KMS-11 (cell line): ENCODE data around the gene KCNQ1OT1.

Experiments
- H2AFZ ChIP-seq: fragments of 200-600 bp; sonication (generic); 2 replicates; pipeline ENCODE4 v1.6.1; 2016; ENCODE audit warnings: antibody characterized with exemption, mixed run types, low read depth
- H3K27ac ChIP-seq: fragments of 200-600 bp; sonication (generic); 2 replicates; pipeline ENCODE4 v1.6.1; 2016; ENCODE audit warnings: mild to moderate bottlenecking, mixed run types
- H3K27me3 ChIP-seq: fragments of 200-600 bp; sonication (generic); 2 replicates; pipeline ENCODE4 v1.6.1; 2017; ENCODE audit warnings: mild to moderate bottlenecking, low read depth, mixed run types, moderate library complexity; ENCODE audit not compliant: insufficient read depth
- H3K36me3 ChIP-seq: fragments of 200-600 bp; sonication (generic); 2 replicates; pipeline ENCODE4 v1.6.1; 2017; ENCODE audit warnings: mild to moderate bottlenecking, mixed run types; ENCODE audit not compliant: insufficient read depth
- H3K4me1 ChIP-seq: fragments of 200-600 bp; sonication (generic); 2 replicates; pipeline ENCODE4 v1.6.1; 2016; ENCODE audit warnings: mild to moderate bottlenecking, low read depth, mixed run types; ENCODE audit not compliant: poor library complexity, severe bottlenecking
- H3K4me2 ChIP-seq: fragments of 200-600 bp; sonication (generic); 2 replicates; pipeline ENCODE4 v1.7.0; 2016; ENCODE audit warnings: mild to moderate bottlenecking, mixed run types
- H3K4me3 ChIP-seq: fragments of 200-600 bp; sonication (generic); IDR thresholded peaks from 2 replicates; pipeline ENCODE4 v1.6.1; 2017; ENCODE audit warnings: low read depth, low read length, mixed read lengths; ENCODE audit not compliant: insufficient read depth
- H3K79me2 ChIP-seq: fragments of 200-600 bp; sonication (generic); 2 replicates; pipeline ENCODE4 v1.6.1; 2016; ENCODE audit warnings: low read depth, mixed run types; ENCODE audit not compliant: insufficient read depth
- H3K9ac ChIP-seq: fragments of 200-600 bp; sonication (generic); 2 replicates; pipeline ENCODE4 v1.6.1; 2016; ENCODE audit warnings: mild to moderate bottlenecking, mixed run types
- H4K20me1 ChIP-seq: fragments of 200-600 bp; sonication (generic); 2 replicates; pipeline ENCODE4 v1.6.1; 2016; ENCODE audit warnings: mild to moderate bottlenecking, mixed run types; ENCODE audit not compliant: insufficient read depth
- CTCF ChIP-seq: fragments of 200-600 bp; sonication (generic); conservative IDR thresholded peaks from 2 replicates; pipeline ENCODE4 v1.6.1; 2017; ENCODE audit warnings: low read depth, mild to moderate bottlenecking, antibody characterized with exemption, low read length, moderate library complexity, mixed read lengths

The KCNQ1OT1 gene

DNA sequence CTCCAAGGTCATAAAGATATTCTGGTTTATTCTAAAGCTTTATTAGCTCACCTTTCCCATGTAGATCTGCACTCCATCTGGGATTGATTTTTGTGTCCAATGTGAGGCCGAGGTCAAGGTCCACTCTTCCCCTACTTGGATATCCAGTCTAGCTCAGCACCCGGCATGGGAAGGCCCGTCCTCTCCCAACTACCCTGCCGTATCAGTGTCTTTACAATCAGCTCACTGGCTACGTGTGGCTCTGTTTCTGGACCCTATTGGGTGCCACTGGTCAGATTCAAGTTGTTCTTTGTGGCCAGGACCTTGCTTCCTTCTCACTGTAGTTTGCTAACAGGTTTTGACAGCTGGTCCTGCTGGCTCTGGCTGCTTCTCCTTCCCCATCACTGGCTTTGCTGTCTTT lies 30.9 kb downstream of the KCNQ1OT1 start:
- Histone ChIP-seq H4K20me1 (no peaks in the 10 kb centered on the region), H3K36me3 (no peaks in the 10 kb centered on the region)

GRCh38 chr11:2667940-2668339 lies 31.9 kb downstream of the KCNQ1OT1 start:
- Histone ChIP-seq H4K20me1 (no peaks in the 10 kb centered on the region), H3K9ac (no peak overlapping the region), H3K27ac (no peak overlapping the region), H3K27me3 (no peaks in the 10 kb centered on the region), H2AFZ (no peak overlapping the region), H3K4me1 (no peaks in the 10 kb centered on the region), H3K36me3 (no peaks in the 10 kb centered on the region), H3K4me2 (no peak overlapping the region), H3K79me2 (peaks cover 12% of the 10 kb centered on the region; the same call in 1 of the 2 replicates), H3K4me3 (no peak overlapping the region)
- TF ChIP-seq CTCF: no peak

More for the DNA sequence above, 30.9 kb downstream of the KCNQ1OT1 start:
- H3K27ac ChIP-seq: no peak overlapping the region
- H3K4me3 ChIP-seq: no peak overlapping the region
- H3K9ac ChIP-seq: no peak overlapping the region
- H3K4me2 ChIP-seq: no peak overlapping the region
- no peak for TF ChIP-seq CTCF
- no peaks in the 10 kb centered on the region for H3K27me3 ChIP-seq
- H3K79me2 ChIP-seq: peaks cover 12% of the 10 kb centered on the region; the same call in 1 of the 2 replicates
- no peaks in the 10 kb centered on the region for H3K4me1 ChIP-seq
- no peak overlapping the region for H2AFZ ChIP-seq

DNA sequence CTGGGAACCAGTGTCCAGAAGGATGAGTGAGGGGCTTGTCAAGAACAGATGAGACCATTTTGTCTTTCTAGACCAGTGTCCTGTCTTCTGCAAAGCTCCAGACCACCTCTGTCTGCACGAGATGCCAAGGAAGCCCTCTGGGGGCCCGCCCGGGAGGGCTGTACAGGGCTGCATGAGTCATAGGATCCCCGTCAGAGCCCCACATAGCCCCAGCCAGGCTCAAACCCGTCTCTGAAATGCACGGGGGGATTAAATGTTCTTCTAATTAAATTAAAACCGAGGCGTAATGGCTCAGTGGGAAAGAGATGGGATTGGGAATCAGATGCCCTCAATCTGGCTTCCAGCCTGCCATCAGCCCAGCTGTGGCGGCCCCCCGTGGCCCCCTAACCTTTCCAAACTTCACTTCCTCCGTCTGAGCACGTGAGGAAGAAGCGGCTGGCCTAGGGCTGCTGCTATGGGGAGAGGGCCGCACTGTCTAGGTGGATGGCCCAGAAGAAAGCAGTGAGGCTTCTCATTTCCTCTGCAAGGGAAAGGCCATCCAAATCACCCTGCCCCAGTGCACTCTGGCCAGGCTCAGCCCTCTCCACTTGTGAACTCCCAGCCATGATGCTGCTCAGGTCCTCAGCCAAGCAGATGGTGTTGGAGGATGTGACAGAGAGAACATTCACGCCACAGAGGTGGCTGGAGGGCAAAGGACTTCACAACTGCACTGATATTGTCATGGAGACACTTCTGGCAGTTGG lies 32.8 kb downstream of the KCNQ1OT1 start:
- no peak overlapping the region for H3K4me2 ChIP-seq
- no peak overlapping the region for H2AFZ ChIP-seq
- no peaks in the 10 kb centered on the region for H3K27me3 ChIP-seq
- H3K9ac ChIP-seq: no peak overlapping the region
- no peak overlapping the region for H3K27ac ChIP-seq
- no peaks in the 10 kb centered on the region for H3K4me1 ChIP-seq
- TF ChIP-seq CTCF: no peak
- peaks cover 4% of the 10 kb centered on the region; the same call in 1 of the 2 replicates for H3K79me2 ChIP-seq
- H3K36me3 ChIP-seq: no peaks in the 10 kb centered on the region
- no peaks in the 10 kb centered on the region for H4K20me1 ChIP-seq
- H3K4me3 ChIP-seq: no peak overlapping the region

- Histone ChIP-seq H3K36me3 (no peaks in the 10 kb centered on the region), H4K20me1 (no peaks in the 10 kb centered on the region)
Observed at GRCh38 chr11:2666401-2666741, 33.4 kb downstream of the KCNQ1OT1 start.

More at GRCh38 chr11:2666401-2666741, 33.4 kb downstream of the KCNQ1OT1 start:
- Histone ChIP-seq H2AFZ (no peak overlapping the region), H3K27me3 (no peaks in the 10 kb centered on the region), H3K4me1 (no peaks in the 10 kb centered on the region), H3K4me2 (no peak overlapping the region), H3K9ac (no peak overlapping the region), H3K4me3 (no peak overlapping the region), H3K27ac (no peak overlapping the region), H3K79me2 (no peaks in the 10 kb centered on the region)
- no peak for TF ChIP-seq CTCF
